ENCODE results near the gene FHIT. TPM values are rescaled to one million over a fixed set of nuclear protein-coding genes. Genes with fewer than 3 reads are reported as not detected.

Gene FHIT
- total and polyA plus RNA-seq, 2 experiments from 2014 or later, result 9.7 to 16.2 TPM

DNA sequence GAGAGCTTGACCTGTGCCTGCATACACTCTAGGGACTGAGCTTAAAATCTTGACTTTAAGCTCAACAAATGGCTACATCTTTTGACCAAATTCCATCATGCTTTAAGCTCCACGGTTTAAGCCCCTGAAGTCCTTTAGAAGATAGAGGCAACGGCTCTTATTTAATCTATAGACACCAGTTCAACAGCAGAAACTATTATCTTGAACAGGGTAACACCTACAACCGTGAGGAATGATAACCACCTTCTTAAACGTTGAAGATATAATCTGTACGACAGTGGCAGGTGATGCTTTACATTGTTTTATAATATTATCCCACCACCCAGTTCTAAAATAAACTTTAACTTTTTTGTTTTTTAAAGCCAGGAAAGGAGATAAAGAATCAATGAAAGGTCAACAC is 1007.8 kb downstream of the FHIT start:
- no peaks in the 10 kb centered on the region for H3K4me1 ChIP-seq (ENCODE audit: insufficient read depth)
- H3K27me3 ChIP-seq, result no peaks in the 10 kb centered on the region
- no peak overlapping the region for H3K4me2 ChIP-seq
- H4K20me1 ChIP-seq (ENCODE audit: insufficient read depth, poor library complexity, severe bottlenecking), result no peaks in the 10 kb centered on the region
- H3K4me3 ChIP-seq, result no peak overlapping the region
- H3K36me3 ChIP-seq (replicated peaks; ENCODE audit: insufficient read depth, low read depth), result no peaks in the 10 kb centered on the region
- 48% methylated on average over 5 of the region's 5 CpGs for WGBS (ENCODE audit: low lambda C conversion rate, missing lambda C conversion rate)
- no peaks in the 10 kb centered on the region for H3K9me2 ChIP-seq (replicated peaks; ENCODE audit: insufficient read depth)
- no peaks in the 10 kb centered on the region for H3K79me2 ChIP-seq
- H3K27ac ChIP-seq, result no peak overlapping the region
- TF ChIP-seq EZH2phosphoT487 (IDR thresholded peaks at IDR 0.05; ENCODE audit: low read depth, severe bottlenecking, unreplicated experiment), result no peak
- H3K9me3 ChIP-seq (ENCODE audit: low read depth), result no peaks in the 10 kb centered on the region
- no peak for DNase-seq (ENCODE audit: low spot score)
- H2AFZ ChIP-seq, result no peak overlapping the region

DNA sequence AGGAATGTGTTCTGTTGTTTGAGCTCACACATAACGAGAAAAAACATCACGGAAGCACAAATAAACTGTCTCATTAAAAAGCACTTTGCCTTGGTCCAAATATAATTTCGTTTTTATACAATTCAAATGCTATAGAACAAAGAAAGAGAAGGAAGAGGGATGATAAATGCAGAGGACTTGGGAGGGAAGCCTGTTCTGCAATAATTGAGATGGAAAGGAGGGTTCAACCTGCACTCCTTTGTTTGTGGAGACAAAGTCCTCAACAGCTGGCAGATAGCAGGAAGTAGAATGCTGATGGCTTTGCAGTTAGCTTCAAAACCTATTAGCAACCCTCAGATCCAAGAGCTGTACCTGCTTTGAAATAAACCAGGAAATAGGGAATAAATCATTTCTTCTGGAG is 1010.8 kb downstream of the FHIT start:
- H4K20me1 ChIP-seq (ENCODE audit: insufficient read depth, poor library complexity, severe bottlenecking), result no peaks in the 10 kb centered on the region
- DNase-seq (ENCODE audit: low spot score), result peak; percentile 32
- H3K9me2 ChIP-seq (replicated peaks; ENCODE audit: insufficient read depth), result no peaks in the 10 kb centered on the region
- H3K79me2 ChIP-seq, result no peaks in the 10 kb centered on the region
- no peaks in the 10 kb centered on the region for H3K9me3 ChIP-seq (ENCODE audit: low read depth)
- no peak overlapping the region for H3K27ac ChIP-seq
- H3K4me1 ChIP-seq (ENCODE audit: insufficient read depth), result no peaks in the 10 kb centered on the region
- H3K4me2 ChIP-seq, result no peak overlapping the region
- H3K27me3 ChIP-seq, result no peaks in the 10 kb centered on the region
- no peak overlapping the region for H3K4me3 ChIP-seq
- no peak for TF ChIP-seq EZH2 (IDR thresholded peaks at IDR 0.05; ENCODE audit: borderline replicate concordance)
- H2AFZ ChIP-seq, result no peak overlapping the region
- 35% methylated on average over 3 of the region's 3 CpGs for WGBS (ENCODE audit: low lambda C conversion rate, missing lambda C conversion rate)
- no peaks in the 10 kb centered on the region for H3K36me3 ChIP-seq (replicated peaks; ENCODE audit: insufficient read depth, low read depth)

GRCh38 chr3:60238550-60238949 is 1012.7 kb downstream of the FHIT start:
- H3K79me2 ChIP-seq, result no peaks in the 10 kb centered on the region
- no peaks in the 10 kb centered on the region for H4K20me1 ChIP-seq (ENCODE audit: insufficient read depth, poor library complexity, severe bottlenecking)
- H3K9me3 ChIP-seq (ENCODE audit: low read depth), result no peaks in the 10 kb centered on the region
- no peaks in the 10 kb centered on the region for H3K36me3 ChIP-seq (replicated peaks; ENCODE audit: insufficient read depth, low read depth)
- no peak for DNase-seq (ENCODE audit: low spot score)
- no peaks in the 10 kb centered on the region for H3K27me3 ChIP-seq
- TF ChIP-seq EZH2phosphoT487 (IDR thresholded peaks at IDR 0.05; ENCODE audit: low read depth, severe bottlenecking, unreplicated experiment) (no peak), EZH2 (IDR thresholded peaks at IDR 0.05; ENCODE audit: borderline replicate concordance) (no peak)
- TF ChIP-seq, protein P1, sequence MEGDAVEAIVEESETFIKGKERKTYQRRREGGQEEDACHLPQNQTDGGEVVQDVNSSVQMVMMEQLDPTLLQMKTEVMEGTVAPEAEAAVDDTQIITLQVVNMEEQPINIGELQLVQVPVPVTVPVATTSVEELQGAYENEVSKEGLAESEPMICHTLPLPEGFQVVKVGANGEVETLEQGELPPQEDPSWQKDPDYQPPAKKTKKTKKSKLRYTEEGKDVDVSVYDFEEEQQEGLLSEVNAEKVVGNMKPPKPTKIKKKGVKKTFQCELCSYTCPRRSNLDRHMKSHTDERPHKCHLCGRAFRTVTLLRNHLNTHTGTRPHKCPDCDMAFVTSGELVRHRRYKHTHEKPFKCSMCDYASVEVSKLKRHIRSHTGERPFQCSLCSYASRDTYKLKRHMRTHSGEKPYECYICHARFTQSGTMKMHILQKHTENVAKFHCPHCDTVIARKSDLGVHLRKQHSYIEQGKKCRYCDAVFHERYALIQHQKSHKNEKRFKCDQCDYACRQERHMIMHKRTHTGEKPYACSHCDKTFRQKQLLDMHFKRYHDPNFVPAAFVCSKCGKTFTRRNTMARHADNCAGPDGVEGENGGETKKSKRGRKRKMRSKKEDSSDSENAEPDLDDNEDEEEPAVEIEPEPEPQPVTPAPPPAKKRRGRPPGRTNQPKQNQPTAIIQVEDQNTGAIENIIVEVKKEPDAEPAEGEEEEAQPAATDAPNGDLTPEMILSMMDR (IDR thresholded peaks at IDR 0.05; ENCODE audit: poor library complexity), result no peak
- no peaks in the 10 kb centered on the region for H3K4me1 ChIP-seq (ENCODE audit: insufficient read depth)
- no peak overlapping the region for H3K27ac ChIP-seq
- H2AFZ ChIP-seq, result no peak overlapping the region
- H3K9me2 ChIP-seq (replicated peaks; ENCODE audit: insufficient read depth), result no peaks in the 10 kb centered on the region
- H3K4me3 ChIP-seq, result no peak overlapping the region
- WGBS (ENCODE audit: low lambda C conversion rate, missing lambda C conversion rate), result 91% methylated on average over 2 of the region's 2 CpGs
- H3K4me2 ChIP-seq, result no peak overlapping the region

DNA sequence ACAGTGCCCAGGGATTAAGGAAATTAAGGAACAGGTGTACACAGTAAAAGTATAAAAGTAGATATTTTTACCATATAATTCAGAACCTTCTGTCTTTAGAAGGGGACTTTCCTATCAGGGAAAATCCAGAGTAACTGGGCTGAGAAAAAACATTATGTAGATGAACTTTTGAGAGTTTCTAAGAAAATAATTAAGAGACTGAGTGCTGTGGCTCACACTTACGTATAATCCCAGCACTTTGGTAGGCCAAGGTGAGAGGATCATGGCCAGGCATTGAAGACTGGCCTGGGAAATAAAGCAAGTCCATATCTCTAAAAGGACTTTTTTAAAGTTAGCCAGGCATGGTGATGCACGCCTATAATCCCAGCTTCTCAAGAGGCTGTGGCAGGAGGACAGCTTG is 1021.8 kb downstream of the FHIT start:
- Histone ChIP-seq H3K4me3 (no peak overlapping the region), H3K4me1 (ENCODE audit: insufficient read depth) (no peaks in the 10 kb centered on the region), H3K27me3 (no peaks in the 10 kb centered on the region), H3K79me2 (no peaks in the 10 kb centered on the region), H3K4me2 (no peak overlapping the region), H4K20me1 (ENCODE audit: insufficient read depth, poor library complexity, severe bottlenecking) (no peaks in the 10 kb centered on the region), H3K9me3 (ENCODE audit: low read depth) (no peaks in the 10 kb centered on the region), H3K9me2 (replicated peaks; ENCODE audit: insufficient read depth) (no peaks in the 10 kb centered on the region), H3K27ac (no peak overlapping the region), H2AFZ (no peak overlapping the region), H3K36me3 (replicated peaks; ENCODE audit: insufficient read depth, low read depth) (no peaks in the 10 kb centered on the region)
- no peak for DNase-seq (ENCODE audit: low spot score)
- TF ChIP-seq EZH2 (IDR thresholded peaks at IDR 0.05; ENCODE audit: borderline replicate concordance) (no peak), EZH2phosphoT487 (IDR thresholded peaks at IDR 0.05; ENCODE audit: low read depth, severe bottlenecking, unreplicated experiment) (no peak)
- TF ChIP-seq, protein P1 (IDR thresholded peaks at IDR 0.05; ENCODE audit: poor library complexity), result no peak
- WGBS (ENCODE audit: low lambda C conversion rate, missing lambda C conversion rate), result 100% methylated on average over 2 of the region's 2 CpGs

Measured in hepatocyte (in vitro differentiated cells).